ACC112 (cell line): ENCODE results near the gene FBL.
"Not testable (repeated sequence)": the region's sequence is repeated elsewhere in the genome, so short reads cannot be mapped to it uniquely, and the experiment has no call there.

Experiments
- H2AFZ ChIP-seq: fragments of 200-600 bp; sonication (generic); one replicate; pipeline ENCODE4 v1.6.0; 2017; ENCODE audit warnings: antibody characterized with exemption, low read length; ENCODE audit not compliant: unreplicated experiment
- H3K27ac ChIP-seq: fragments of 200-600 bp; sonication (generic); 2 replicates; pipeline ENCODE4 v1.5.1; 2014; ENCODE audit warnings: low read depth, mild to moderate bottlenecking, antibody characterized with exemption, low read length, moderate library complexity
- H3K27me3 ChIP-seq: fragments of 200-600 bp; sonication (generic); 2 replicates; pipeline ENCODE4 v1.6.1; 2014; ENCODE audit warnings: mild to moderate bottlenecking, antibody characterized with exemption, low read length, moderate library complexity, mixed read lengths; ENCODE audit not compliant: insufficient read depth
- H3K36me3 ChIP-seq: fragments of 200-600 bp; sonication (generic); 2 replicates; pipeline ENCODE4 v1.6.1; 2016; ENCODE audit warnings: mild to moderate bottlenecking, antibody characterized with exemption, low read length, moderate library complexity, mixed read lengths; ENCODE audit not compliant: insufficient read depth
- H3K4me1 ChIP-seq: fragments of 200-600 bp; sonication (generic); one replicate; pipeline ENCODE4 v1.6.1; 2016; ENCODE audit warnings: low read length, mixed read lengths; ENCODE audit not compliant: insufficient read depth, unreplicated experiment, control insufficient read depth
- H3K4me3 ChIP-seq: fragments of 200-600 bp; sonication (generic); 2 replicates; pipeline ENCODE4 v1.5.1; 2014; ENCODE audit warnings: mild to moderate bottlenecking, low read depth, low read length
- H3K79me2 ChIP-seq: fragments of 200-600 bp; sonication (generic); one replicate; pipeline ENCODE4 v1.6.0; 2016; ENCODE audit warnings: low read length; ENCODE audit not compliant: control insufficient read depth, unreplicated experiment, insufficient read depth

Gene FBL

DNA sequence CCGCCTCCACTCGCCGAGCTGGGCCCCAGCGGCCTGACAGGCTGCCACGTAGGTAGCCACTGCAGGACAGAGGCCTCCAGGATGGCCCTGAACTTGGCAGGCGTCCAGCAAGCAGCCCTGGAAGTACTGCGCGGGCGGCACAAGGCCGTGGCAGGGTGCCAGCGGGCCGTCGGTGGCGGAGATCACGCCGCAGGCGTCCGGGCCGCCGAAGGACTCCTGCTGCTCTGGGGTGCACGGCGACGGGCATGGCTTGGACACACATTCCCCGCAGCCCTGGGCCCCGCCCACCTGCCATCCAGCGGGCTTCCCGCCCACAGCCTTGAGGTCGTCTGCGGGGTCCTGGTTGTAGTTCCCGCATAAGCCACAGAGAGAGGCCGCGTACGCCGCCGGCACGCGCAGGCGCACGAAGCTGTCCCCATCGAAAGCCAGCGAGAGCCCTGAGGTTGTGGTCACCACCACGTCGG lies 29.3 kb upstream of the FBL start:
- H3K27ac ChIP-seq, H3K4me3 ChIP-seq, H3K36me3 ChIP-seq, H3K27me3 ChIP-seq, H3K79me2 ChIP-seq, H3K4me1 ChIP-seq, H2AFZ ChIP-seq: not testable (repeated sequence)

DNA sequence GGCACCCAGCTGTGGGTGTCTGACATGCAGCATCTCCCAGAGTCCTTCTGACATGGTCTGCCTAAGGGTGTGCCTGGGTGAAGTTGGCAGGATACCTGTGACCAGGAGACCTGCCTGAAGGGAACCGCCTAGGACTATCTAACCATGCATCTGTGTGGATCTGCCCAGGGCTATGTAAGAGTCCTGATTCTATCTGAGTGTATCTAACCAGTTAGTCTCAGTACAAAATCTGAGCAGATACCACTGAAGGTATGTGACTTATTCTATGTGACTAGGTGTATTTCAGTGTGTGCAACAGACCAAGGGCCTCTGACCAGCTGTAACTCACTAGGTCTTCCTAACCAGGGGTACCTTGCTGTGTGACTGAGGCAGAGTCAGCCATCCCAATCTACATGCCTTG lies 28.2 kb upstream of the FBL start:
- H3K36me3 ChIP-seq: no peaks in the 10 kb centered on the region
- H3K27me3 ChIP-seq: no peaks in the 10 kb centered on the region
- H3K4me3 ChIP-seq: no peak overlapping the region

DNA sequence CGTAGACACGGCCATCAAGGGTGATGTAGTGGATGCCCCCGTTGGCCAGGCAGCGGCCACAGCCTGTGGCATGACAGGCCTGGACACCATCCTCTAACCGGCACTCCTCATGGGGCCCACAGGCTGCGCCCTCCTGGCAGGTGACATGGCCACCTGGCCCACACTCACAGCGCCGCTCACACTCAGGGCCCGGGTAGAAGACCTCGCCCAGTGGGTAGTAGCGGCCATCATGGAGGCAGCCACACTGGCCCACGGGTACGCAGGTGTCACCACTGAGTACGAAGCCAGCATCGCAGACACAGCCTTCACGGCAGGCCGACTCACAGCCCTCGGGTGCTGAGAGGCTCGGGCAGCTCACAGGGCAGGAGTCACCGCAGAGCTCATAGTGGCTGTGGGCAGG lies 27.2 kb upstream of the FBL start:
- H3K36me3 ChIP-seq: no peaks in the 10 kb centered on the region
- H2AFZ ChIP-seq: no peak overlapping the region
- H3K79me2 ChIP-seq: no peaks in the 10 kb centered on the region
- no peak overlapping the region for H3K27ac ChIP-seq
- no peaks in the 10 kb centered on the region for H3K27me3 ChIP-seq
- H3K4me3 ChIP-seq: no peak overlapping the region
- no peaks in the 10 kb centered on the region for H3K4me1 ChIP-seq

More for the DNA sequence above, 28.2 kb upstream of the FBL start:
- Histone ChIP-seq H3K79me2 (no peaks in the 10 kb centered on the region), H2AFZ (no peak overlapping the region), H3K4me1 (no peaks in the 10 kb centered on the region), H3K27ac (no peak overlapping the region)

GRCh38 chr19:39871886-39872866 lies 26.0 kb upstream of the FBL start:
- no peaks in the 10 kb centered on the region for H3K36me3 ChIP-seq
- H2AFZ ChIP-seq: no peak overlapping the region
- H3K27ac ChIP-seq: no peak overlapping the region
- no peaks in the 10 kb centered on the region for H3K27me3 ChIP-seq
- no peaks in the 10 kb centered on the region for H3K79me2 ChIP-seq
- H3K4me1 ChIP-seq: no peaks in the 10 kb centered on the region
- no peak overlapping the region for H3K4me3 ChIP-seq

DNA sequence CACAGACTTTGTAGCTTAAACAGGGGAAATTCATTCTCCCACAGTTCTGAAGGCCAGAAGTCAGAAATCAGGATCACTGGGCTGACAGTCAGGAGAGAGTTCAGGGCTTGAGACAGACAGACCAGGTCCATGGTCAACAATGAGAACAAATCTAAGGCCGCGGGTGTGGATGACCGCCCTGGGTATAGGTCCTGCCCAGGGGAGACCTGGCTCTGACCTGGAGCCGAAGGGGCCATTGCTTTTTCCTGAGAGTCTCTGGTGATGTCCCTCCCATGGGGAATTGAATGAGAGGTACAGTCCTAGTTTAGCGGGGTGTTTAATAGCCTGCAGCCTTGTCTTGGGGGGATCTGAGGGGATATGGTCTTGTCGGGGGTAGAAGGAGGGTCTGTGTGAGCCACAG lies 25.2 kb upstream of the FBL start:
- Histone ChIP-seq H3K27me3 (no peaks in the 10 kb centered on the region), H2AFZ (no peak overlapping the region), H3K36me3 (no peaks in the 10 kb centered on the region), H3K27ac (no peak overlapping the region), H3K79me2 (no peaks in the 10 kb centered on the region), H3K4me1 (no peaks in the 10 kb centered on the region), H3K4me3 (no peak overlapping the region)

DNA sequence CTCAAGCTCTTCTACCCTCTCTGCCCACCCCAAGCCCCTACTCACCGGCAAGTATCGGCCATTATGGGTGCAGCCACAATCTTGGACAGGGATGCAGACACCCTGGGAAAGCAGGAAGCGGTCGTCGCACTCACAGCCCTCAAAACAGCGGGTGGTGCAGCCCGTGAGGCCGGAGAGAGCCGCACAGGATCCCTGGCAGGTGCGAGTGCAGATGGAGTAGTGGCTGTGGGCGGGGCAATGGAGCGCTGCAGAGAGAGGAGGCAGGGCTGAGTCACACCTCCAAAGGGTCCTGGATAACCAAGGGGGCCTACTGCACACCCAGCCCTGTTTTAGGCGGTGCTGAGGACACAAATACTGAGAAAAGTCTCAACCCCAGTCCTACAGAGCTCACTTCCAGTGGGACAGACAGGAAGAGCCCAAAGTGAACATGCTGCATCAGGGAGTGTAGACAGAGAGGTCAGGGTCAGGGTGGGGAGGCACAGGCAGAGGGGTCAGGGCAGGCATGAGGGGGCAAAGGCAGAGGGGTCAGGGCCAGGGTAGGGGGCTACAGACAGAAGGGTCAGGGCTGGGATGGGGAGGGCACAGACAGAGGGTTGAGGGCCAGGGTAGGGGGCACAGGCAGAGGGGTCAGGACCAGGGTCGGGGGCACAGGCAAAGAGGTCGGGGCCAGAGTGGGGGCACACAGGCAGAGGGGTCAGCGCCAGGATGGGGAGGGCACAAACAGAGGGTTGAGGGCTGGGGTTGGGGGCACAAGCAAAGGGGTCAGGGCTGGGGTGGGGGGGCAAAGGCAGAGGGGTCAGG lies 24.2 kb upstream of the FBL start:
- Histone ChIP-seq H3K4me1 (no peaks in the 10 kb centered on the region), H3K4me3 (no peak overlapping the region), H3K27me3 (0 out of 2 replicates have a peak, but pooled peaks cover 7% of the 10 kb centered on the region), H3K79me2 (no peaks in the 10 kb centered on the region), H3K36me3 (no peaks in the 10 kb centered on the region), H2AFZ (no peak overlapping the region), H3K27ac (no peak overlapping the region)

DNA sequence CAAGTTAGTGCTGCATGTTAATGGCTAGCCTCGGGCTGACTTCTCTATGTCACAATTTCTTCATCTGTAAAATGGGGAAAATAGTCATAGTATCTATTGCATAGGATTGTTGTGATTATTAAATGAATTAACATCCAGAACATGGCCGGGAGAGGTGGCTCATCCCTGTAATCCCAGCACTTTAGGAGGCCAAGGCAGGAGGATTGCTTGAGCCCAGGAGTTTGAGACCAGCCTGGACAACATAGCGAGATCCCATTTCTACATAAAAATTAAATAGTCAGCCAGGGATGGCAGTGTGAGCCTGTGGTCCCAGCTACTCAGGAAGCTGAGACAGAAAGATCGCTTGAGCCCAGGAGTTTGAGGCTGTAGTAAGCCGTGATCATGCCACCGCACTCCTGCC lies 21.8 kb upstream of the FBL start:
- H3K4me3 ChIP-seq: no peak overlapping the region
- no peaks in the 10 kb centered on the region for H3K36me3 ChIP-seq
- H3K27me3 ChIP-seq: 0 out of 2 replicates have a peak, but pooled peaks cover 7% of the 10 kb centered on the region
- H3K27ac ChIP-seq: no peak overlapping the region
- no peaks in the 10 kb centered on the region for H3K79me2 ChIP-seq
- H2AFZ ChIP-seq: no peak overlapping the region
- no peaks in the 10 kb centered on the region for H3K4me1 ChIP-seq

DNA sequence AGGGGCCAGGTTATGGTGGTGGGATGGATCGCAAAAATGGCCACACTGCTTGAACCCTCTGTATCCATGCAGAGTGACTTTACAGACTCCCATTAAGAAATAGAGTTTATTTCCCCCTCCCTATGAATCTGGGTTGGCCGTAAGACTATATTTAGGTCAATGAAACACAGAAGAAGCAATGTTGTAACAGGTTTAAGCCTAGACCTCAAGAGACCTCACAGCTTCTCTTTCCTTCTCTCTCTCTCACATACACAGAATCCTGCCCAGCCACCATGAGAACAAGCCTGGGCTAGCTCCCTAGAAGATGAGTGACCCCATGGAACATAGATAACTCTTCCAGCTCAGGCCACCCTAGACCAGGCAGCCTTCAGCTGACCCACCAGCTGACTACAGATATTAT lies 21.0 kb upstream of the FBL start:
- Histone ChIP-seq H3K79me2 (no peaks in the 10 kb centered on the region), H3K36me3 (no peaks in the 10 kb centered on the region), H3K4me3 (no peak overlapping the region), H3K27me3 (0 out of 2 replicates have a peak, but pooled peaks cover 7% of the 10 kb centered on the region), H2AFZ (no peak overlapping the region), H3K27ac (no peak overlapping the region), H3K4me1 (no peaks in the 10 kb centered on the region)

GRCh38 chr19:39865953-39866352 lies 19.8 kb upstream of the FBL start:
- 0 out of 2 replicates have a peak, but pooled peaks cover 7% of the 10 kb centered on the region for H3K27me3 ChIP-seq

GRCh38 chr19:39865186-39865585 lies 19.0 kb upstream of the FBL start:
- Histone ChIP-seq H3K36me3 (no peaks in the 10 kb centered on the region), H3K27me3 (0 out of 2 replicates have a peak, but pooled peaks cover 7% of the 10 kb centered on the region), H3K79me2 (no peaks in the 10 kb centered on the region), H3K4me3 (no peak overlapping the region), H2AFZ (no peak overlapping the region), H3K27ac (no peak overlapping the region), H3K4me1 (no peaks in the 10 kb centered on the region)

More at GRCh38 chr19:39865953-39866352, 19.8 kb upstream of the FBL start:
- Histone ChIP-seq H3K79me2 (no peaks in the 10 kb centered on the region), H3K4me1 (no peaks in the 10 kb centered on the region), H3K36me3 (no peaks in the 10 kb centered on the region), H2AFZ (no peak overlapping the region), H3K27ac (no peak overlapping the region), H3K4me3 (no peak overlapping the region)
